WI38 (cell line): Measurements from ENCODE around the gene DHRS12.
"Not testable (repeated sequence)": the region's sequence is repeated elsewhere in the genome, so short reads cannot be mapped to it uniquely, and the experiment has no call there.

ENCODE experiments used
- H3K4me3 ChIP-seq: 2 replicates; pipeline ENCODE4 v1.5.1; 2011; ENCODE audit warnings: low read depth, mild to moderate bottlenecking, control low read depth, low read length
- CTCF ChIP-seq: IDR thresholded peaks from 2 replicates; pipeline ENCODE4 v1.5.1; 2012; ENCODE audit warnings: low read depth, mild to moderate bottlenecking, control low read depth, low read length

The DHRS12 gene

GRCh38 chr13:51825681-51826254, 21.8 kb upstream of the DHRS12 start:
- no peak overlapping the region for H3K4me3 ChIP-seq
- TF ChIP-seq CTCF = no peak

GRCh38 chr13:51825165-51825592, 21.2 kb upstream of the DHRS12 start:
- H3K4me3 ChIP-seq = no peak overlapping the region
- TF ChIP-seq CTCF = no peak

GRCh38 chr13:51824712-51825111, 20.7 kb upstream of the DHRS12 start:
- not testable (repeated sequence) for H3K4me3 ChIP-seq

- no peak for TF ChIP-seq CTCF
- no peak overlapping the region for H3K4me3 ChIP-seq
Observed at GRCh38 chr13:51823863-51824262, 19.9 kb upstream of the DHRS12 start.

- H3K4me3 ChIP-seq = no peak overlapping the region
- no peak for TF ChIP-seq CTCF
Observed at GRCh38 chr13:51823359-51823758, 19.4 kb upstream of the DHRS12 start.

GRCh38 chr13:51822106-51822815, 18.3 kb upstream of the DHRS12 start:
- H3K4me3 ChIP-seq = no peak overlapping the region
- TF ChIP-seq CTCF = no peak

- TF ChIP-seq CTCF = no peak
- no peak overlapping the region for H3K4me3 ChIP-seq
Observed at GRCh38 chr13:51821606-51822005, 17.6 kb upstream of the DHRS12 start.
